C4-2B (cell line): ENCODE data around the gene KLHL3.

Source experiments
- CTCF ChIP-seq: fragments of 450-650 bp; conservative IDR thresholded peaks from 2 replicates; pipeline ENCODE4 v1.5.1; 2017; ENCODE audit warnings: mild to moderate bottlenecking
- ZFX ChIP-seq: fragments of 450-650 bp; IDR thresholded peaks from 2 replicates; pipeline ENCODE4 v1.6.1; 2017

GRCh38 chr5:137604348-137605095, 131.4 kb downstream of the KLHL3 start:
- TF ChIP-seq CTCF (no peak), ZFX (no peak)
